ENCODE results near the gene CDKN2B-AS1. TPM values are rescaled to one million over a fixed set of nuclear protein-coding genes. Genes with fewer than 3 reads are reported as not detected.

CDKN2B-AS1 gene
- total and polyA plus RNA-seq, 5 donors from 2014 or later = 0.36 to 1.1 (median 0.99) TPM; not detected in 2

DNA sequence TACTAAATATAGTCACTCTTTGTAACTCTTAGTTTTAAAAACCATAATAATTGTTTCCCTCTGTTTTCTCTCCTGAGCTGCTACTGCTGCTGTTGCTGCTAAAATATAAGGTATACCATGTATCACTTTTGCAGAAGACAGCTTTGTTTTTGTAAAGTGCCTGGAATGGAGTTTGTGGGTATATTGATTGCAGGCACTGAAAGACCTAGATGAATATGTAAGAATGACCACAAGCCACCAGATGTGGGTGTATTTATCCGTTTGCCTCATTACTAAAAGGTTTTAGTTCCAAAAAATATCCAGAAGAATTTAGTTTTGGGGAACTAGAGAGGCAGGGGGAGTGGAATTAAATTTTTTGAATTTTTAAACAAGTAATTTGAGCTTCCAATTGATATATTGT, 165.6 kb downstream of the CDKN2B-AS1 start:
- H3K27ac ChIP-seq (ENCODE audit: insufficient read depth, low read length, poor library complexity, severe bottlenecking) = no peak overlapping the region
- DNase-seq (no peak), ATAC-seq (ENCODE audit: low read depth in 2 of 2) (no peak)
- H3K9me3 Mint-ChIP-seq = peaks cover 0 to 1% (median 0%) of the 10 kb centered on the region in 7 donors
- H3K4me1 Mint-ChIP-seq = peaks cover 0 to 7% (median under 1%) of the 10 kb centered on the region in 4 donors
- no peaks in the 10 kb centered on the region for H3K4me1 ChIP-seq (ENCODE audit: control insufficient read depth, insufficient read depth, low read length, poor library complexity, severe bottlenecking)
- H3K4me3 ChIP-seq (ENCODE audit: low read depth, low read length) = no peak overlapping the region
- no peaks in the 10 kb centered on the region for H3K27me3 ChIP-seq (ENCODE audit: control insufficient read depth, insufficient read depth, low read length)
- H3K9me3 ChIP-seq (ENCODE audit: control insufficient read depth in 2 of 2, low read length in 2 of 2) = no peaks in the 10 kb centered on the region
- H3K4me3 Mint-ChIP-seq = no peak overlapping the region
- no peaks in the 10 kb centered on the region for H3K36me3 ChIP-seq (ENCODE audit: control insufficient read depth, insufficient read depth, low read length)
- no peak overlapping the region for H3K27ac Mint-ChIP-seq
- H3K27me3 Mint-ChIP-seq = peaks cover 24% of the 10 kb centered on the region
- no peaks in the 10 kb centered on the region for H3K36me3 Mint-ChIP-seq

- no peaks in the 10 kb centered on the region for H3K4me1 ChIP-seq (ENCODE audit: control insufficient read depth, insufficient read depth, low read length, poor library complexity, severe bottlenecking)
- Mint-ChIP-seq H3K36me3 (no peaks in the 10 kb centered on the region), H3K4me1 (no peaks in the 10 kb centered on the region), H3K9me3 (peaks cover 0 to 1% (median 0%) of the 10 kb centered on the region in 7 donors), H3K4me3 (peak overlapping the region in 1 of 4 donors; percentile 66), H3K27me3 (peaks cover 13% of the 10 kb centered on the region), H3K27ac (no peak overlapping the region)
- no peak overlapping the region for H3K27ac ChIP-seq (ENCODE audit: insufficient read depth, low read length, poor library complexity, severe bottlenecking)
- DNase-seq (no peak), ATAC-seq (ENCODE audit: low read depth in 2 of 2) (no peak)
- no peaks in the 10 kb centered on the region for H3K27me3 ChIP-seq (ENCODE audit: control insufficient read depth, insufficient read depth, low read length)
- no peaks in the 10 kb centered on the region for H3K9me3 ChIP-seq (ENCODE audit: control insufficient read depth in 2 of 2, low read length in 2 of 2)
- H3K36me3 ChIP-seq (ENCODE audit: control insufficient read depth, insufficient read depth, low read length) = no peaks in the 10 kb centered on the region
- H3K4me3 ChIP-seq (ENCODE audit: low read depth, low read length) = no peak overlapping the region
Measured at GRCh38 chr9:22165144-22165543, 170.6 kb downstream of the CDKN2B-AS1 start.

DNA sequence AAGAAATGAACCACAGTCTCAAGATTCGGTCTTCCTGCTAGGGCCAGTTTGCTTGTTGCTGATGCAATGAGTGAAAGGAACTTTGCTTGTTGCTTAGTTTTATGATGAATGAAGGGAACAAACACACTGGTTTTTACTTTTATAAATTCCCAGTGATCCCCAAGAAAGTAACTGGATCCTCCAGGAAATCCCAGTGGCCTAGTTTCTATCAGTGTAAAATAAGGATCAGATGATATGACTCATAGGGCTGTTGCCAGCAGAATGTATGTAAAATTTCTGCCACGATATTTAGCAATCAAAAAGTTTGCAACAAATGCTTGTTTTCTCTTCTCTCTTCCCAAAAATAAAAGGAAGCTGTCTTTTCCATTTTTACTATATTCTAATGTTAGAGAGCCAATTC, 174.7 kb downstream of the CDKN2B-AS1 start:
- DNase-seq (no peak), ATAC-seq (ENCODE audit: low read depth in 2 of 2) (no peak)
- Histone ChIP-seq H3K27ac (ENCODE audit: insufficient read depth, low read length, poor library complexity, severe bottlenecking) (no peak overlapping the region), H3K4me1 (ENCODE audit: control insufficient read depth, insufficient read depth, low read length, poor library complexity, severe bottlenecking) (no peaks in the 10 kb centered on the region), H3K27me3 (ENCODE audit: control insufficient read depth, insufficient read depth, low read length) (no peaks in the 10 kb centered on the region), H3K9me3 (ENCODE audit: control insufficient read depth in 2 of 2, low read length in 2 of 2) (no peaks in the 10 kb centered on the region), H3K36me3 (ENCODE audit: control insufficient read depth, insufficient read depth, low read length) (no peaks in the 10 kb centered on the region), H3K4me3 (ENCODE audit: low read depth, low read length) (no peak overlapping the region)
- peaks cover 5% of the 10 kb centered on the region for H3K27me3 Mint-ChIP-seq
- H3K4me3 Mint-ChIP-seq = no peak overlapping the region
- no peaks in the 10 kb centered on the region for H3K36me3 Mint-ChIP-seq
- H3K27ac Mint-ChIP-seq = no peak overlapping the region
- H3K4me1 Mint-ChIP-seq = no peaks in the 10 kb centered on the region
- H3K9me3 Mint-ChIP-seq = peaks cover 0 to 2% (median 0%) of the 10 kb centered on the region in 7 donors

DNA sequence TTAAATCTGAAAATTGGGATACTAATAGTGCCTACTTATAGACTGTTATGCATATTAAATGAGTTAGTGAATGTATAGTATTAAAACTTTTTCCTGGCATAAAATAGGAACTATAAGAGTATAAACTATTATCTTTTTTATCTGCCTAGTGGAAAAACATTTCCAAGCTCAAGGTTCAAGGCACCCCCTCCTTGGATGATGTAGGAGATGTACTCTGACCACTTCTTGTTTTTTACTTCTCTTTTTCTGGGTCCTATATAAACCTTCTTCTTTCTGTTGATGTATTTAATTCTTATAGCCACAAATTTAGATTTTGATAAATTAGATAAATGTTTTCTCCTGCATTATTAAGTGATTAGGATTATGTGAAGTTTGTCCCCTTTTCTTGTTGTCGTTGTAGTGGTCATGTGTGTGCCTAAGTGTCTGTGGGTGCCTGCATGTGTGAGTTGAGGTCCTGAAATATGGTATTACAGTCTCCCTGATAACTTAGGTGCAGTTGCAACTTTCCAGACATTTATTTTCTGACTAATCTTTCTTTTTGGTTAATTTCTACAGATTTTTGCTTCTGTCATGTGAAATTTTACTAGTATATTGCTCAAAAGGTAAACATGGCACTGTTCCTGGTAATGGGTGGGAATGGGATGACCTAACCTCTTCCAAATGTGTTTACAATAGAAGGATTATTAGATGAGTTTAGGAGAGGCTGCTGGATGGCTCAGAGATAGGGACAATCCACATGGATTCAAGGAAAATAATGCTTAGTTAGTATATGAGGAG, 175.3 kb downstream of the CDKN2B-AS1 start:
- Mint-ChIP-seq H3K27ac (peak overlapping the region in 1 of 3 donors; percentile 23), H3K4me3 (no peak overlapping the region), H3K27me3 (peaks cover 5% of the 10 kb centered on the region), H3K9me3 (peaks cover 0 to 2% (median 0%) of the 10 kb centered on the region in 7 donors), H3K36me3 (no peaks in the 10 kb centered on the region), H3K4me1 (peaks cover 0 to under 1% (median 0%) of the 10 kb centered on the region in 4 donors)
- H3K27me3 ChIP-seq (ENCODE audit: control insufficient read depth, insufficient read depth, low read length) = no peaks in the 10 kb centered on the region
- H3K36me3 ChIP-seq (ENCODE audit: control insufficient read depth, insufficient read depth, low read length) = no peaks in the 10 kb centered on the region
- H3K27ac ChIP-seq (ENCODE audit: insufficient read depth, low read length, poor library complexity, severe bottlenecking) = no peak overlapping the region
- no peaks in the 10 kb centered on the region for H3K4me1 ChIP-seq (ENCODE audit: control insufficient read depth, insufficient read depth, low read length, poor library complexity, severe bottlenecking)
- DNase-seq = no peak
- H3K4me3 ChIP-seq (ENCODE audit: low read depth, low read length) = no peak overlapping the region
- no peaks in the 10 kb centered on the region for H3K9me3 ChIP-seq (ENCODE audit: control insufficient read depth in 2 of 2, low read length in 2 of 2)
- no peak for ATAC-seq (ENCODE audit: low read depth in 2 of 2)

Other genes starting within 250 kb of the CDKN2B-AS1 start
- gene MTAP, start 192.2 kb upstream of the CDKN2B-AS1 start, total RNA-seq = 22.5 TPM
- 10 to 100 TPM in 3 of 4 donors, 1 to 10 TPM in 1; 8.2 to 16.6 (median 14.7) TPM for gene MTAP, start 192.2 kb upstream of the CDKN2B-AS1 start, polyA plus RNA-seq
- gene CDKN2A, start 399 bp upstream of the CDKN2B-AS1 start, total RNA-seq = 16.5 TPM
- 10 to 100 TPM in 3 of 4 donors, 1 to 10 TPM in 1; 9.6 to 22.5 (median 17.9) TPM for gene CDKN2A, start 399 bp upstream of the CDKN2B-AS1 start, polyA plus RNA-seq
- 1.4 TPM for gene CDKN2B, start 14.5 kb downstream of the CDKN2B-AS1 start, total RNA-seq
- 1 to 10 TPM in 1 of 4 donors, under 1 TPM in 3; 0.15 to 1.3 (median 0.29) TPM for gene CDKN2B, start 14.5 kb downstream of the CDKN2B-AS1 start, polyA plus RNA-seq